A673 (cell line): Measurements from ENCODE around the gene MED15. TPM values are rescaled to one million over a fixed set of nuclear protein-coding genes. Genes with fewer than 3 reads are reported as not detected.

Experiments
- BruUV-seq: library from RNA; stranded (reverse); fragments of 400-500 nt; replicated peaks from 2 replicates; lab custom pipeline; 2021; lab: Mats Ljungman, UMichigan
- CTCF ChIA-PET: fragments of 300-600 bp; sonication (Branson Sonifier 250); formaldehyde crosslinking; loops from one replicate; lab custom pipeline; 2022; ENCODE audit warnings: antibody characterized with exemption; lab: Charles Lee
- POLR2A ChIA-PET: fragments of 300-600 bp; sonication (Branson Sonifier 250); formaldehyde crosslinking; loops from one replicate; lab custom pipeline; 2022; ENCODE audit warnings: antibody characterized with exemption; ENCODE audit not compliant: low non-redundant PET; lab: Charles Lee
- DNase-seq: peaks from one replicate; pipeline ENCODE4 v3.0.0-alpha.2; 2015; ENCODE audit warnings: low spot score
- H3K27ac ChIP-seq: fragments of 200-600 bp; sonication (generic); 2 replicates; pipeline ENCODE4 v1.5.1; 2016; ENCODE audit warnings: mixed run types, low read depth, mild to moderate bottlenecking, mixed read lengths, antibody characterized with exemption, low read length; ENCODE audit not compliant: poor library complexity, severe bottlenecking
- H3K27me3 ChIP-seq: fragments of 200-600 bp; sonication (generic); replicated peaks from 2 replicates; pipeline ENCODE4 v1.6.1; 2017; ENCODE audit warnings: mixed run types, low read depth, mild to moderate bottlenecking, mixed read lengths, antibody characterized with exemption, low read length; ENCODE audit not compliant: insufficient read depth, poor library complexity
- H3K36me3 ChIP-seq: fragments of 200-600 bp; sonication (generic); 2 replicates; pipeline ENCODE4 v1.6.1; 2016; ENCODE audit warnings: mixed run types, mild to moderate bottlenecking, mixed read lengths, antibody characterized with exemption, low read length; ENCODE audit not compliant: insufficient read depth, poor library complexity, severe bottlenecking
- H3K4me1 ChIP-seq: fragments of 200-600 bp; sonication (generic); 2 replicates; pipeline ENCODE4 v1.6.1; 2017; ENCODE audit warnings: mixed run types, mild to moderate bottlenecking, mixed read lengths, antibody characterized with exemption, low read length; ENCODE audit not compliant: insufficient read depth, poor library complexity, severe bottlenecking
- H3K4me3 ChIP-seq: fragments of 200-600 bp; sonication (generic); 2 replicates; pipeline ENCODE4 v1.5.1; 2016; ENCODE audit warnings: low read depth, mixed run types, mild to moderate bottlenecking, mixed read lengths, low read length; ENCODE audit not compliant: poor library complexity, severe bottlenecking
- H3K9me3 ChIP-seq: fragments of 200-600 bp; sonication (generic); 2 replicates; pipeline ENCODE4 v1.6.1; 2016; ENCODE audit warnings: mixed run types, low read depth, mild to moderate bottlenecking, mixed read lengths, antibody characterized with exemption, low read length; ENCODE audit not compliant: poor library complexity, severe bottlenecking
- EZH2 ChIP-seq: fragments of 200-600 bp; sonication (generic); IDR thresholded peaks from 2 replicates; pipeline ENCODE4 v1.6.1; 2017; ENCODE audit warnings: borderline replicate concordance, low read depth, mild to moderate bottlenecking, mixed read lengths, antibody characterized with exemption, low read length; ENCODE audit not compliant: poor library complexity, severe bottlenecking
- intact Hi-C: fragments of 100-400 bp; cut with micrococcal nuclease; formaldehyde crosslinking; loops from one replicate; pipeline ENCODE4 v1.10.0; 2022; ENCODE audit not compliant: unreplicated experiment
- total RNA-seq: library from RNA; stranded (reverse); gene quantifications from 2 replicates; pipeline ENCODE4 v1.2.3, GENCODE V29; 2021
- TF ChIP-seq, protein P1 (sequence below): fragments of 300-800, 200-600 bp; sonication (generic); conservative IDR thresholded peaks from 2 replicates; pipeline ENCODE4 v1.5.1; 2017; ENCODE audit warnings: low read depth, mild to moderate bottlenecking, antibody characterized with exemption, low read length, moderate library complexity, mixed read lengths

The MED15 gene
- total RNA-seq, 1 experiment from 2014 or later = 96.2 TPM

DNA sequence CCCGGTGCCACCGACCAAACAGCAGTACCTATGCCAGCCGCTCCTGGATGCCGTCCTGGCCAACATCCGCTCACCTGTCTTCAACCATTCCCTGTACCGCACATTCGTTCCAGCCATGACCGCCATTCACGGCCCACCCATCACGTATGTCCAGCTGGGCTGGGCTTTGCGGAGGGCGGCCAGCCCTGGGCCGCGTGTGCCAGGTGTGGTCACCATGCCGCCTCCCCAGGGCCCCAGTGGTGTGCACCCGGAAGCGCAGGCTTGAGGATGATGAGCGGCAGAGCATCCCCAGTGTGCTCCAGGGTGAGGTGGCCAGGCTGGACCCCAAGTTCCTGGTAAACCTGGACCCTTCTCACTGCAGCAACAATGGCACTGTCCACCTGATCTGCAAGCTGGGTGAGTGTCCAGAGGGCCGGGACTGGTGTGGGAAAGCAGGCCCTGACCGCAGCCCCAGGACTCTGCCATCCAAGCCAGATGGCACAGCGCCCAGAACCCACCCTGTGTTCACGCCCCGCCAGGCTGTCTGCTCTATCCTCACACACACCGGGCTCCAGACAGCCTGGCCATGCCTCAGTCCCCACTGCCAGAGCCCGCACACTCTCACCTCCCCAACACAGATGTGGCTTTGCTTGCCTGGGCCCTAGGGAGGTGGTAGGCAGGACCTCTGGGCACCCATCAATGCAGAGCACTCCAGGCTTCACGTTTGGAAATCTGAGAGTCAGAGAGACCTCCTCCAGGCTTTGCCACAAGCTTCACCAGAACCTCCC is 77.6 kb downstream of the MED15 start:
- CTCF ChIA-PET = no interaction called here
- no peak for DNase-seq

DNA sequence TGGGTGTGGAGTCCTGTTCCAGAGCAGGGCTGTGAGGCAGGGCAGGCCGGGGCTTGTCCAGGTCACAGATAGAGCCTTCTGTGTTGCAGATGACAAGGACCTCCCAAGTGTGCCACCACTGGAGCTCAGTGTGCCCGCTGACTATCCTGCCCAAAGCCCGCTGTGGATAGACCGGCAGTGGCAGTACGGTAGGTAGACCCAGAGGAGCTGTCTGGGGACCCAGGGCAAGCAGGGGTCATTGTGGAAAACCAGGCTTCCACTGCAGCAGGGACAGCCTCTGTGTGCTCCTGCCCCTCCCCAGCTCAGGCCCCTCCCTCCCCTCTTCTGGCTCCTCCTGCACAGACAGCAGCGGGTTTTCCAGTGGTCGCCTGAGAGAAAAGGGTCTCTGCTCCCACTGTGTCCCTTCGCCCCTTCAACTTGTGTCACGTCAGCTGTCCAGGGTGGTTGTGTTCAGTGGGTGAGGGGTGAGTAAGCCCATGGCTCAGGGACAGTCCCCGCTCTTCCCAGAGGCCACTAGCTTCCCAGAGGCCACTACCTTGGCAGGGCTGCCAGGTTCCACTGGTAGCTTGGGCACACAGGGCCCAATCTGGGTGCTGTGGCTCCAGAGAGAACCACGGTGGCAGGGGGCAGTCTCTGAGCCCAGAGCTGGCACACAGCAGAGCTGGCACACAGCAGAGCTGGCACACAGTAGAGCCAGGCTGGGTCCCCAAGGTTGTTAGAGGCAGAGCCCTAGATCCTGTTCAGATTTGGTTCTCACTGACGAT is 78.4 kb downstream of the MED15 start:
- H3K9me3 ChIP-seq = no peaks in the 10 kb centered on the region
- no peaks in the 10 kb centered on the region for H3K4me1 ChIP-seq
- no TSS peak for BruUV-seq
- ChIA-PET CTCF (no interaction called here), POLR2A (no interaction called here)
- DNase-seq = no peak
- TF ChIP-seq EZH2 = no peak
- TF ChIP-seq, protein P1, sequence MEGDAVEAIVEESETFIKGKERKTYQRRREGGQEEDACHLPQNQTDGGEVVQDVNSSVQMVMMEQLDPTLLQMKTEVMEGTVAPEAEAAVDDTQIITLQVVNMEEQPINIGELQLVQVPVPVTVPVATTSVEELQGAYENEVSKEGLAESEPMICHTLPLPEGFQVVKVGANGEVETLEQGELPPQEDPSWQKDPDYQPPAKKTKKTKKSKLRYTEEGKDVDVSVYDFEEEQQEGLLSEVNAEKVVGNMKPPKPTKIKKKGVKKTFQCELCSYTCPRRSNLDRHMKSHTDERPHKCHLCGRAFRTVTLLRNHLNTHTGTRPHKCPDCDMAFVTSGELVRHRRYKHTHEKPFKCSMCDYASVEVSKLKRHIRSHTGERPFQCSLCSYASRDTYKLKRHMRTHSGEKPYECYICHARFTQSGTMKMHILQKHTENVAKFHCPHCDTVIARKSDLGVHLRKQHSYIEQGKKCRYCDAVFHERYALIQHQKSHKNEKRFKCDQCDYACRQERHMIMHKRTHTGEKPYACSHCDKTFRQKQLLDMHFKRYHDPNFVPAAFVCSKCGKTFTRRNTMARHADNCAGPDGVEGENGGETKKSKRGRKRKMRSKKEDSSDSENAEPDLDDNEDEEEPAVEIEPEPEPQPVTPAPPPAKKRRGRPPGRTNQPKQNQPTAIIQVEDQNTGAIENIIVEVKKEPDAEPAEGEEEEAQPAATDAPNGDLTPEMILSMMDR = no peak
- no peaks in the 10 kb centered on the region for H3K27me3 ChIP-seq
- H3K27ac ChIP-seq = no peak overlapping the region
- no peak overlapping the region for H3K4me3 ChIP-seq
- intact Hi-C loops = no loop called here
- peaks cover 35% of the 10 kb centered on the region for H3K36me3 ChIP-seq

More for the DNA sequence above, 77.6 kb downstream of the MED15 start:
- intact Hi-C loops = no loop called here
- H3K27me3 ChIP-seq = no peaks in the 10 kb centered on the region
- peaks cover 35% of the 10 kb centered on the region for H3K36me3 ChIP-seq
- H3K27ac ChIP-seq = no peak overlapping the region
- no peaks in the 10 kb centered on the region for H3K9me3 ChIP-seq
- TF ChIP-seq EZH2 = no peak
- TF ChIP-seq, protein P1 = no peak
- H3K4me1 ChIP-seq = no peaks in the 10 kb centered on the region
- no TSS peak for BruUV-seq
- no peak overlapping the region for H3K4me3 ChIP-seq
- POLR2A ChIA-PET = no interaction called here

DNA sequence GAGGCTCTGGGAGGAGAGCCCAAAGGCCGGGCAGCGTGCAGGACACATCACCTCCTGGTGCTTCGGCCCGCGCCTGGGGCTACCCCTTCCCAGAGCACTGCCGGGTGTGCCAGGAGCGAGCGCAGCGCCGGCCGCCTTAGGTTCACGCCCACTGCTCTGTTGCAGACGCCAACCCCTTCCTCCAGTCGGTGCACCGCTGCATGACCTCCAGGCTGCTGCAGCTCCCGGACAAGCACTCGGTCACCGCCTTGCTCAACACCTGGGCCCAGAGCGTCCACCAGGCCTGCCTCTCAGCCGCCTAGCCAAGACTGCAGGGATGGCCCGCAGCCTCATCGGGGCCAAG is 79.0 kb downstream of the MED15 start:
- intact Hi-C loops = no loop called here
- H3K36me3 ChIP-seq = peaks cover 35% of the 10 kb centered on the region
- no TSS peak for BruUV-seq
- no peaks in the 10 kb centered on the region for H3K9me3 ChIP-seq
- H3K27ac ChIP-seq = no peak overlapping the region
- ChIA-PET POLR2A (no interaction called here), CTCF (no interaction called here)
- H3K4me1 ChIP-seq = no peaks in the 10 kb centered on the region
- no peak for DNase-seq
- TF ChIP-seq EZH2 = no peak
- TF ChIP-seq, protein P1 = no peak
- no peaks in the 10 kb centered on the region for H3K27me3 ChIP-seq
- no peak overlapping the region for H3K4me3 ChIP-seq
